ENCODE data around the gene UBA3.

- TF ChIP-seq, protein P1, sequence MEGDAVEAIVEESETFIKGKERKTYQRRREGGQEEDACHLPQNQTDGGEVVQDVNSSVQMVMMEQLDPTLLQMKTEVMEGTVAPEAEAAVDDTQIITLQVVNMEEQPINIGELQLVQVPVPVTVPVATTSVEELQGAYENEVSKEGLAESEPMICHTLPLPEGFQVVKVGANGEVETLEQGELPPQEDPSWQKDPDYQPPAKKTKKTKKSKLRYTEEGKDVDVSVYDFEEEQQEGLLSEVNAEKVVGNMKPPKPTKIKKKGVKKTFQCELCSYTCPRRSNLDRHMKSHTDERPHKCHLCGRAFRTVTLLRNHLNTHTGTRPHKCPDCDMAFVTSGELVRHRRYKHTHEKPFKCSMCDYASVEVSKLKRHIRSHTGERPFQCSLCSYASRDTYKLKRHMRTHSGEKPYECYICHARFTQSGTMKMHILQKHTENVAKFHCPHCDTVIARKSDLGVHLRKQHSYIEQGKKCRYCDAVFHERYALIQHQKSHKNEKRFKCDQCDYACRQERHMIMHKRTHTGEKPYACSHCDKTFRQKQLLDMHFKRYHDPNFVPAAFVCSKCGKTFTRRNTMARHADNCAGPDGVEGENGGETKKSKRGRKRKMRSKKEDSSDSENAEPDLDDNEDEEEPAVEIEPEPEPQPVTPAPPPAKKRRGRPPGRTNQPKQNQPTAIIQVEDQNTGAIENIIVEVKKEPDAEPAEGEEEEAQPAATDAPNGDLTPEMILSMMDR (IDR thresholded peaks at IDR 0.05): no peak
- TF ChIP-seq POLR2A (IDR thresholded peaks at IDR 0.05) (peak in 2 of 4 donors; percentile 29 to 53), EP300 (IDR thresholded peaks at IDR 0.05) (peak in 1 of 4 donors; percentile 2), POLR2AphosphoS5 (IDR thresholded peaks at IDR 0.05) (peak; percentile 40 to 54)
Observed at GRCh38 chr3:69085833-69086722, 5.9 kb upstream of the UBA3 start.
